H9 (cell line): ENCODE results near the gene ACVR1. TPM values are rescaled to one million over a fixed set of nuclear protein-coding genes. Genes with fewer than 3 reads are reported as not detected.

Source experiments
- DNase-seq: peaks from one replicate; pipeline ENCODE4 v3.0.0-alpha.2; 2017
- H2AFZ ChIP-seq: one replicate; pipeline ENCODE4 v1.6.1; 2013; ENCODE audit warnings: mild to moderate bottlenecking, low read length, control low read depth, moderate library complexity
- H2AK5ac ChIP-seq: 2 replicates; pipeline ENCODE4 v1.6.1; 2013; ENCODE audit warnings: low read length, control low read depth, mixed read lengths; ENCODE audit not compliant: insufficient read length
- H2BK120ac ChIP-seq: one replicate; pipeline ENCODE4 v1.6.1; 2013; ENCODE audit warnings: low read depth, mild to moderate bottlenecking, low read length, control low read depth, inconsistent platforms; ENCODE audit not compliant: poor library complexity, severe bottlenecking
- H2BK12ac ChIP-seq: 2 replicates; pipeline ENCODE4 v1.6.1; 2013; ENCODE audit warnings: low read length, control low read depth, mixed read lengths, low read depth; ENCODE audit not compliant: insufficient read length
- H2BK15ac ChIP-seq: 2 replicates; pipeline ENCODE4 v1.6.1; 2013; ENCODE audit warnings: low read depth, low read length, control low read depth
- H2BK20ac ChIP-seq: one replicate; pipeline ENCODE4 v1.6.1; 2013; ENCODE audit warnings: low read depth, mild to moderate bottlenecking, low read length, control low read depth, inconsistent platforms; ENCODE audit not compliant: poor library complexity, severe bottlenecking
- H2BK5ac ChIP-seq: 2 replicates; pipeline ENCODE4 v1.6.1; 2013; ENCODE audit warnings: low read length, control low read depth, mixed read lengths; ENCODE audit not compliant: insufficient read length
- H3K14ac ChIP-seq: 2 replicates; pipeline ENCODE4 v1.6.1; 2013; ENCODE audit warnings: low read length, control low read depth; ENCODE audit not compliant: insufficient read depth
- H3K18ac ChIP-seq: 2 replicates; pipeline ENCODE4 v1.6.1; 2013; ENCODE audit warnings: low read depth, mild to moderate bottlenecking, mixed read lengths, low read length, control low read depth; ENCODE audit not compliant: insufficient read length
- H3K23ac ChIP-seq: 2 replicates; pipeline ENCODE4 v1.6.1; 2013; ENCODE audit warnings: low read length, control low read depth, mixed read lengths, low read depth; ENCODE audit not compliant: insufficient read length
- H3K23me2 ChIP-seq: 2 replicates; pipeline ENCODE4 v1.6.1; 2013; ENCODE audit warnings: low read depth, mild to moderate bottlenecking, mixed read lengths, low read length, control low read depth; ENCODE audit not compliant: insufficient read length, poor library complexity, severe bottlenecking
- H3K27ac ChIP-seq: 2 replicates; pipeline ENCODE4 v1.5.1; 2013; ENCODE audit warnings: low read length, control low read depth, mixed read lengths, low read depth; ENCODE audit not compliant: insufficient read length
- H3K27me3 ChIP-seq: 2 replicates; pipeline ENCODE4 v1.6.1; 2013; ENCODE audit warnings: low read length, control low read depth, inconsistent platforms; ENCODE audit not compliant: insufficient read depth
- H3K4ac ChIP-seq: 2 replicates; pipeline ENCODE4 v1.6.1; 2013; ENCODE audit warnings: low read depth, mild to moderate bottlenecking, control low read depth, inconsistent platforms, low read length, moderate library complexity
- H3K4me1 ChIP-seq: 2 replicates; pipeline ENCODE4 v1.6.1; 2013; ENCODE audit warnings: low read length, control low read depth, inconsistent platforms; ENCODE audit not compliant: insufficient read depth
- H3K4me2 ChIP-seq: 2 replicates; pipeline ENCODE4 v1.6.1; 2013; ENCODE audit warnings: low read length, control low read depth, mixed read lengths; ENCODE audit not compliant: insufficient read length, insufficient read depth
- H3K56ac ChIP-seq: 2 replicates; pipeline ENCODE4 v1.6.1; 2013; ENCODE audit warnings: low read depth, mild to moderate bottlenecking, mixed read lengths, low read length, control low read depth; ENCODE audit not compliant: insufficient read length
- H3K79me1 ChIP-seq: 2 replicates; pipeline ENCODE4 v1.6.1; 2013; ENCODE audit warnings: low read depth, mild to moderate bottlenecking, moderate library complexity, low read length, control low read depth, inconsistent platforms; ENCODE audit not compliant: insufficient read depth, poor library complexity, severe bottlenecking
- H3K79me2 ChIP-seq: 2 replicates; pipeline ENCODE4 v1.6.1; 2013; ENCODE audit warnings: low read length, control low read depth, inconsistent platforms; ENCODE audit not compliant: insufficient read depth
- H3K9ac ChIP-seq: 2 replicates; pipeline ENCODE4 v1.6.1; 2013; ENCODE audit warnings: low read length, control low read depth, mixed read lengths; ENCODE audit not compliant: insufficient read length; ENCODE audit errors: extremely low read depth
- H3K9me3 ChIP-seq: one replicate; pipeline ENCODE4 v1.6.1; 2013; ENCODE audit warnings: low read depth, low read length, inconsistent platforms; ENCODE audit not compliant: control insufficient read depth
- H3T11ph ChIP-seq: one replicate; pipeline ENCODE4 v1.6.1; 2013; ENCODE audit warnings: mild to moderate bottlenecking, low read length, control low read depth, inconsistent platforms
- H4K20me1 ChIP-seq: one replicate; pipeline ENCODE4 v1.6.1; 2013; ENCODE audit not compliant: control insufficient read depth, insufficient read length, insufficient read depth
- H4K5ac ChIP-seq: 2 replicates; pipeline ENCODE4 v1.6.1; 2013; ENCODE audit warnings: low read depth, mild to moderate bottlenecking, mixed read lengths, low read length, control low read depth; ENCODE audit not compliant: insufficient read length
- H4K8ac ChIP-seq: replicated peaks from 2 replicates; pipeline ENCODE4 v1.6.1; 2013; ENCODE audit warnings: low read length, control low read depth, mixed read lengths, low read depth; ENCODE audit not compliant: insufficient read length
- H4K91ac ChIP-seq: 2 replicates; pipeline ENCODE4 v1.6.1; 2013; ENCODE audit warnings: low read depth, mild to moderate bottlenecking, moderate library complexity, mixed read lengths, low read length, control low read depth; ENCODE audit not compliant: insufficient read length
- H3K27ac Mint-ChIP-seq, 3 experiments: 2 replicates in 2 of 3; 3 replicates in 1 of 3; pipeline ENCODE4 v1.8.0; 2020 to 2021; ENCODE audit warnings: mixed read lengths in 3 of 3, mild to moderate bottlenecking in 1 of 3, moderate library complexity in 1 of 3
- H3K27me3 Mint-ChIP-seq: 2 replicates; pipeline ENCODE4 v1.8.0; 2021; ENCODE audit warnings: low read depth, mild to moderate bottlenecking, moderate library complexity, mixed read lengths
- H3K36me3 Mint-ChIP-seq, 3 experiments: 2 replicates in 2 of 3; 3 replicates in 1 of 3; pipeline ENCODE4 v1.8.0; 2020 to 2021; ENCODE audit warnings: low read depth in 3 of 3, mixed read lengths in 3 of 3; ENCODE audit not compliant: insufficient read depth in 1 of 3
- H3K4me1 Mint-ChIP-seq, 2 experiments: 2 replicates each; pipeline ENCODE4 v1.8.0; 2020; ENCODE audit warnings: mixed read lengths in 2 of 2
- H3K4me3 Mint-ChIP-seq, 2 experiments: 2 replicates in 1 of 2; 3 replicates in 1 of 2; pipeline ENCODE4 v1.8.0; 2020 to 2021; ENCODE audit warnings: mild to moderate bottlenecking in 2 of 2, mixed read lengths in 2 of 2, moderate library complexity in 1 of 2
- H3K9me3 Mint-ChIP-seq, 2 experiments: 2 replicates in 1 of 2; 3 replicates in 1 of 2; pipeline ENCODE4 v1.8.0; 2020; ENCODE audit warnings: mild to moderate bottlenecking in 2 of 2, mixed read lengths in 2 of 2, moderate library complexity in 1 of 2
- CTCF ChIP-seq: fragments of 200-600 bp; sonication (generic); conservative IDR thresholded peaks from 3 replicates; pipeline ENCODE4 v1.8.0; 2021; ENCODE audit warnings: antibody characterized with exemption, mild to moderate bottlenecking
- WGBS: extraction: QIAGEN DNeasy Blood & Tissue Kit; methylation state at CpG from one replicate; pipeline ENCODE4 v1.1.7; 2013; ENCODE audit warnings: missing lambda C conversion rate, low lambda C conversion rate, mixed read lengths; ENCODE audit not compliant: insufficient read length; ENCODE audit errors: extremely low coverage; 5-methylcytosine and 5-hydroxymethylcytosine counted together
- total RNA-seq: library from RNA; stranded (reverse); gene quantifications from 2 replicates; pipeline ENCODE4 v1.2.1, GENCODE V29; 2021

The ACVR1 gene
- total RNA-seq, 1 experiment from 2014 or later, result 21.2 TPM

GRCh38 chr2:157893611-157894010 lies 17.5 kb upstream of the ACVR1 start:
- no peak for DNase-seq
- no peak overlapping the region for H4K91ac ChIP-seq
- no peak overlapping the region for H3K23ac ChIP-seq
- Mint-ChIP-seq H3K4me1 (peaks cover 43 to 49% of the 10 kb centered on the region in 2 experiments), H3K27me3 (no peaks in the 10 kb centered on the region), H3K36me3 (no peaks in the 10 kb centered on the region), H3K27ac (no peak overlapping the region; a peak in 1 of 7 replicates), H3K9me3 (no peaks in the 10 kb centered on the region), H3K4me3 (no peak overlapping the region)
- H3K9me3 ChIP-seq, result no peaks in the 10 kb centered on the region
- H3T11ph ChIP-seq, result no peak overlapping the region
- H4K8ac ChIP-seq, result no peak overlapping the region
- no peak overlapping the region for H3K4me2 ChIP-seq
- no peaks in the 10 kb centered on the region for H3K27me3 ChIP-seq
- peaks cover 3% of the 10 kb centered on the region for H3K4me1 ChIP-seq
- no peak overlapping the region for H2BK20ac ChIP-seq
- H2BK120ac ChIP-seq, result no peak overlapping the region
- H3K23me2 ChIP-seq, result no peaks in the 10 kb centered on the region
- H3K14ac ChIP-seq, result no peak overlapping the region
- no peak overlapping the region for H2AK5ac ChIP-seq
- H3K79me2 ChIP-seq, result no peaks in the 10 kb centered on the region
- H3K79me1 ChIP-seq, result no peaks in the 10 kb centered on the region
- no CpG with 5 or more reads among the region's 4 CpGs for WGBS
- TF ChIP-seq CTCF, result no peak
- no peak overlapping the region for H3K27ac ChIP-seq
- no peaks in the 10 kb centered on the region for H4K20me1 ChIP-seq
- no peak overlapping the region for H2BK5ac ChIP-seq
- H4K5ac ChIP-seq, result no peak overlapping the region
- H2BK12ac ChIP-seq, result no peak overlapping the region
- H3K18ac ChIP-seq, result no peak overlapping the region
- no peak overlapping the region for H3K56ac ChIP-seq
- H3K4ac ChIP-seq, result no peak overlapping the region
- no peak overlapping the region for H2BK15ac ChIP-seq
- no peak overlapping the region for H3K9ac ChIP-seq
- H2AFZ ChIP-seq, result no peak overlapping the region
